IMR-90 (cell line): ENCODE results near the gene PGS1. TPM values are rescaled to one million over a fixed set of nuclear protein-coding genes. Genes with fewer than 3 reads are reported as not detected.

Experiments used
- ATAC-seq: fragments of 200-7000 bp; cut with Tn5 transposase; 2 replicates; pipeline ENCODE4 v1.9.1; 2020; ENCODE audit warnings: low read depth, mild to moderate bottlenecking, moderate library complexity
- BruUV-seq: library from RNA; stranded (reverse); fragments of 400-500 nt; replicated peaks from 2 replicates; lab custom pipeline; 2021; lab: Mats Ljungman, UMichigan
- CTCF ChIA-PET: fragments of 300-600 bp; formaldehyde crosslinking; extraction: SDS; loops from one replicate; lab custom pipeline; 2021; ENCODE audit warnings: antibody characterized with exemption; lab: Yijun Ruan, JAX
- POLR2A ChIA-PET: fragments of 300-600 bp; sonication (Branson Sonifier 250); formaldehyde crosslinking; loops from one replicate; lab custom pipeline; 2022; ENCODE audit warnings: antibody characterized with exemption; ENCODE audit not compliant: unreplicated experiment; lab: Charles Lee
- DNase-seq: peaks from one replicate; pipeline ENCODE4 v3.0.0; 2013
- H2AFZ ChIP-seq: replicated peaks from 2 replicates; pipeline ENCODE3; 2013; ENCODE audit warnings: low read length, mild to moderate bottlenecking; ENCODE audit not compliant: poor library complexity
- H2AK5ac ChIP-seq: 2 replicates; pipeline ENCODE4 v1.6.1; 2013; ENCODE audit warnings: low read depth, low read length, inconsistent platforms
- H2AK9ac ChIP-seq: replicated peaks from 2 replicates; pipeline ENCODE3; 2013; ENCODE audit warnings: mild to moderate bottlenecking, low read depth, low read length, moderate library complexity; ENCODE audit not compliant: poor library complexity
- H2BK120ac ChIP-seq: 2 replicates; pipeline ENCODE4 v1.6.1; 2013; ENCODE audit warnings: low read depth, low read length, inconsistent platforms
- H2BK15ac ChIP-seq: 3 replicates; pipeline ENCODE4 v1.6.1; 2013; ENCODE audit warnings: low read depth, low read length, inconsistent platforms
- H2BK20ac ChIP-seq: 2 replicates; pipeline ENCODE4 v1.6.1; 2013; ENCODE audit warnings: low read depth, mild to moderate bottlenecking, inconsistent platforms, low read length, moderate library complexity
- H2BK5ac ChIP-seq: 2 replicates; pipeline ENCODE4 v1.6.1; 2013; ENCODE audit warnings: mild to moderate bottlenecking, low read depth, low read length, inconsistent platforms; ENCODE audit not compliant: poor library complexity, severe bottlenecking
- H3K14ac ChIP-seq: replicated peaks from 2 replicates; pipeline ENCODE4 v1.6.1; 2013; ENCODE audit warnings: low read depth, low read length, inconsistent platforms
- H3K18ac ChIP-seq: 2 replicates; pipeline ENCODE4 v1.6.1; 2013; ENCODE audit warnings: low read depth, low read length, control low read depth
- H3K23ac ChIP-seq: 2 replicates; pipeline ENCODE4 v1.6.1; 2013; ENCODE audit warnings: low read depth, low read length, inconsistent platforms
- H3K27ac ChIP-seq: 2 replicates; pipeline ENCODE4 v1.5.1; 2013; ENCODE audit warnings: mild to moderate bottlenecking, control low read depth, low read length; ENCODE audit not compliant: insufficient read depth
- H3K27me3 ChIP-seq: 2 replicates; pipeline ENCODE4 v1.6.1; 2013; ENCODE audit warnings: low read length; ENCODE audit not compliant: control insufficient read depth, insufficient read depth
- H3K36me3 ChIP-seq: 2 replicates; pipeline ENCODE4 v1.6.1; 2013; ENCODE audit warnings: low read length, mixed read lengths; ENCODE audit not compliant: control insufficient read depth, insufficient read depth
- H3K4ac ChIP-seq: 2 replicates; pipeline ENCODE4 v1.6.1; 2013; ENCODE audit warnings: low read depth, low read length, inconsistent platforms
- H3K4me1 ChIP-seq: 2 replicates; pipeline ENCODE4 v1.6.1; 2013; ENCODE audit warnings: low read length, mixed read lengths; ENCODE audit not compliant: control insufficient read depth, insufficient read depth
- H3K4me2 ChIP-seq: 2 replicates; pipeline ENCODE4 v1.6.1; 2013; ENCODE audit warnings: low read depth, mild to moderate bottlenecking, control low read depth, low read length, moderate library complexity
- H3K4me3 ChIP-seq: 2 replicates; pipeline ENCODE4 v1.5.1; 2013; ENCODE audit warnings: low read depth, mild to moderate bottlenecking, control low read depth, low read length, moderate library complexity; ENCODE audit not compliant: insufficient read depth
- H3K56ac ChIP-seq: 2 replicates; pipeline ENCODE4 v1.6.1; 2013; ENCODE audit warnings: low read length, inconsistent platforms; ENCODE audit not compliant: insufficient read depth; ENCODE audit errors: extremely low read depth
- H3K79me1 ChIP-seq, 2 experiments: 2 replicates each; pipeline ENCODE4 v1.6.1; 2013; ENCODE audit warnings: low read length in 2 of 2, inconsistent platforms in 1 of 2, low read depth in 1 of 2
- H3K9ac ChIP-seq: 2 replicates; pipeline ENCODE4 v1.6.1; 2013; ENCODE audit warnings: low read depth, low read length, control low read depth
- H3K9me1 ChIP-seq: 2 replicates; pipeline ENCODE4 v1.6.1; 2013; ENCODE audit warnings: low read length, inconsistent platforms; ENCODE audit not compliant: insufficient read depth
- H3K9me3 ChIP-seq: 2 replicates; pipeline ENCODE4 v1.6.1; 2013; ENCODE audit warnings: low read length; ENCODE audit not compliant: control insufficient read depth, insufficient read depth
- H4K20me1 ChIP-seq: 2 replicates; pipeline ENCODE4 v1.6.1; 2013; ENCODE audit warnings: low read length, inconsistent platforms; ENCODE audit not compliant: insufficient read depth
- H4K5ac ChIP-seq: 2 replicates; pipeline ENCODE4 v1.6.1; 2013; ENCODE audit warnings: mild to moderate bottlenecking, low read depth, low read length, control low read depth
- H4K8ac ChIP-seq, 2 experiments: 2 replicates each; pipeline ENCODE4 v1.6.1; 2013; ENCODE audit warnings: low read depth in 2 of 2, low read length in 2 of 2, control low read depth in 1 of 2, inconsistent platforms in 1 of 2
- H4K91ac ChIP-seq: 2 replicates; pipeline ENCODE4 v1.6.1; 2013; ENCODE audit warnings: low read depth, low read length, inconsistent platforms; ENCODE audit not compliant: insufficient read depth
- BHLHE40 ChIP-seq: fragments of 150-350 bp; IDR thresholded peaks from 2 replicates; pipeline ENCODE4 v1.6.1; 2016; ENCODE audit warnings: mild to moderate bottlenecking, low read depth, low read length
- CEBPB ChIP-seq: IDR thresholded peaks from 2 replicates; pipeline ENCODE4 v1.6.1; 2012; ENCODE audit warnings: low read depth, low read length, improper control_type of control experiment
- CHD1 ChIP-seq: IDR thresholded peaks from 2 replicates; pipeline ENCODE4 v1.6.1; 2012; ENCODE audit warnings: low read depth, low read length, improper control_type of control experiment
- FOS ChIP-seq: fragments of 150-350 bp; IDR thresholded peaks from 2 replicates; pipeline ENCODE4 v1.6.1; 2016; ENCODE audit warnings: low read depth, low read length
- MAFK ChIP-seq: IDR thresholded peaks from 2 replicates; pipeline ENCODE4 v1.6.1; 2012; ENCODE audit warnings: low read depth, low read length, improper control_type of control experiment
- MXI1 ChIP-seq: IDR thresholded peaks from 2 replicates; pipeline ENCODE4 v1.6.1; 2012; ENCODE audit warnings: low read depth, mild to moderate bottlenecking, low read length, moderate library complexity, borderline replicate concordance
- NFE2L2 ChIP-seq: fragments of 150-350 bp; IDR thresholded peaks from 2 replicates; pipeline ENCODE4 v1.6.1; 2016; ENCODE audit warnings: low read depth, mild to moderate bottlenecking, low read length
- RAD21 ChIP-seq: IDR thresholded peaks from 2 replicates; pipeline ENCODE4 v1.6.1; 2012; ENCODE audit warnings: low read length, improper control_type of control experiment
- RCOR1 ChIP-seq: IDR thresholded peaks from 2 replicates; pipeline ENCODE4 v1.6.1; 2012; ENCODE audit warnings: mild to moderate bottlenecking, low read length, improper control_type of control experiment; ENCODE audit not compliant: insufficient replicate concordance
- SMC3 ChIP-seq: fragments of 150-350 bp; IDR thresholded peaks from 2 replicates; pipeline ENCODE4 v1.6.1; 2016; ENCODE audit warnings: low read depth, mild to moderate bottlenecking, antibody characterized with exemption, low read length, moderate library complexity
- WGBS, 2 experiments: methylation state at CpG; one replicate each; pipeline versions ENCODE4 v1.1.5 to v1.1.7; 2013; ENCODE audit warnings: missing lambda C conversion rate in 2 of 2; ENCODE audit not compliant: insufficient read length in 1 of 2; ENCODE audit errors: extremely low coverage in 2 of 2; 5-methylcytosine and 5-hydroxymethylcytosine counted together
- dilution Hi-C: fragments of 300-500 bp; cut with HindIII; formaldehyde crosslinking; loops from one replicate; pipeline ENCODE4 v1.14.3; 2018; ENCODE audit warnings: low sequenced_read_pairs; ENCODE audit not compliant: unreplicated experiment
- in situ Hi-C: fragments of 300-500 bp; cut with MboI; formaldehyde crosslinking; loops from 3 replicates; pipeline ENCODE4 v1.14.3; 2019; ENCODE audit warnings: low sequenced_read_pairs, inconsistent platforms, mixed read lengths
- intact Hi-C: fragments of 100-400 bp; cut with micrococcal nuclease; formaldehyde crosslinking; loops from 2 replicates; pipeline ENCODE4 v1.10.0; 2022
- polyA plus RNA-seq, 3 experiments: library from polyadenylated mRNA; depleted of rRNA; stranded (reverse); fragments of >200 nt; gene quantifications; 2 replicates each; pipeline ENCODE4 v1.2.3, GENCODE V29; 2012; ENCODE audit warnings: low replicate concordance in 1 of 3
- total RNA-seq: library from RNA; depleted of rRNA; stranded (reverse); fragments of >200 nt; gene quantifications from 2 replicates; pipeline ENCODE4 v1.2.3, GENCODE V29; 2012
- TF ChIP-seq, protein P1 (sequence below): conservative IDR thresholded peaks from 2 replicates; pipeline ENCODE4 v1.5.1; 2012; ENCODE audit warnings: mild to moderate bottlenecking, low read depth, low read length, improper control_type of control experiment

Gene PGS1
- total and polyA plus RNA-seq, 2 of the 4 experiments (the other 2 are of a cell fraction): 18.5 to 43.2 TPM

- TF ChIP-seq, protein P1, sequence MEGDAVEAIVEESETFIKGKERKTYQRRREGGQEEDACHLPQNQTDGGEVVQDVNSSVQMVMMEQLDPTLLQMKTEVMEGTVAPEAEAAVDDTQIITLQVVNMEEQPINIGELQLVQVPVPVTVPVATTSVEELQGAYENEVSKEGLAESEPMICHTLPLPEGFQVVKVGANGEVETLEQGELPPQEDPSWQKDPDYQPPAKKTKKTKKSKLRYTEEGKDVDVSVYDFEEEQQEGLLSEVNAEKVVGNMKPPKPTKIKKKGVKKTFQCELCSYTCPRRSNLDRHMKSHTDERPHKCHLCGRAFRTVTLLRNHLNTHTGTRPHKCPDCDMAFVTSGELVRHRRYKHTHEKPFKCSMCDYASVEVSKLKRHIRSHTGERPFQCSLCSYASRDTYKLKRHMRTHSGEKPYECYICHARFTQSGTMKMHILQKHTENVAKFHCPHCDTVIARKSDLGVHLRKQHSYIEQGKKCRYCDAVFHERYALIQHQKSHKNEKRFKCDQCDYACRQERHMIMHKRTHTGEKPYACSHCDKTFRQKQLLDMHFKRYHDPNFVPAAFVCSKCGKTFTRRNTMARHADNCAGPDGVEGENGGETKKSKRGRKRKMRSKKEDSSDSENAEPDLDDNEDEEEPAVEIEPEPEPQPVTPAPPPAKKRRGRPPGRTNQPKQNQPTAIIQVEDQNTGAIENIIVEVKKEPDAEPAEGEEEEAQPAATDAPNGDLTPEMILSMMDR: no peak
Measured at GRCh38 chr17:78356101-78356713, 22.2 kb upstream of the PGS1 start (continued).

- dilution Hi-C loops: no loop called here
- H2BK15ac ChIP-seq: peak overlapping the region; percentile 85; the same call in 2 of the 3 replicates
- intact Hi-C loops: loop anchor here (2.0 kb wide), 1 partner anchor 14 kb away; no protein-coding TSS in a partner anchor
- peaks cover 5 to 47% of the 10 kb centered on the region in 2 experiments; a peak in 3 of 4 replicates for H3K79me1 ChIP-seq
- H3K36me3 ChIP-seq: peaks cover 33% of the 10 kb centered on the region
- no peaks in the 10 kb centered on the region for H3K9me3 ChIP-seq
- H3K4me2 ChIP-seq: peak overlapping the region; percentile 72
- H2AK9ac ChIP-seq: peak overlapping the region; percentile 95
- H2AFZ ChIP-seq: peak overlapping the region; percentile 66
- BruUV-seq: no TSS peak
- peaks cover 17% of the 10 kb centered on the region for H3K9me1 ChIP-seq
- H2BK120ac ChIP-seq: peak overlapping the region; percentile 65; the same call in 1 of the 2 replicates
- in situ Hi-C loops: loop anchor here (5.0 kb wide), 1 partner anchor 65 kb away; no protein-coding TSS in a partner anchor
- no peaks in the 10 kb centered on the region for H3K27me3 ChIP-seq
- H3K56ac ChIP-seq: peak overlapping the region; percentile 24
- H3K4ac ChIP-seq: peak overlapping the region; percentile 75
- ChIA-PET CTCF (interaction anchor here (1.2 kb wide), 1 partner anchor 68 kb away, joined by 5 read pairs; no protein-coding TSS in a partner anchor), POLR2A (no interaction called here)
- H3K23ac ChIP-seq: peak overlapping the region; percentile 86
- peak overlapping the region; percentile 97 for H3K27ac ChIP-seq
- H2AK5ac ChIP-seq: peak overlapping the region; percentile 79
- H2BK20ac ChIP-seq: peak overlapping the region; percentile 26; the same call in 1 of the 2 replicates
- H3K4me3 ChIP-seq: peak overlapping the region; percentile 94
- peak; percentile 1; the same call in 1 of the 2 replicates for ATAC-seq
- peak overlapping the region; percentile 72 for H4K91ac ChIP-seq
- peaks cover 27% of the 10 kb centered on the region for H3K4me1 ChIP-seq
- H3K18ac ChIP-seq: peak overlapping the region; percentile 39
- H4K20me1 ChIP-seq: peaks cover 54% of the 10 kb centered on the region
- H3K14ac ChIP-seq: peak overlapping the region; percentile 88
- peak; percentile 80 for DNase-seq
- H2BK5ac ChIP-seq: peak overlapping the region; percentile 71
- 0% methylated on average over 1 of the region's 7 CpGs; no CpG with 5 or more reads in 1 of the 2 experiments for whole genome bisulfite sequencing, 2 experiments
- H3K9ac ChIP-seq: peak overlapping the region; percentile 97
- H4K5ac ChIP-seq: no peak overlapping the region
- peak overlapping the region in 1 of 2 experiments; percentile 29; a peak in 1 of 4 replicates for H4K8ac ChIP-seq
- TF ChIP-seq SMC3 (no peak), MXI1 (peak; percentile 83; the same call in 1 of the 2 replicates), CHD1 (no peak), RCOR1 (no peak), CEBPB (no peak), FOS (no peak), BHLHE40 (no peak), NFE2L2 (no peak), RAD21 (peak; percentile 31; the same call in 1 of the 2 replicates), MAFK (no peak)
- TF ChIP-seq, protein P1: no peak
Measured at GRCh38 chr17:78357177-78357586, 21.3 kb upstream of the PGS1 start.
